OCI-LY1 (cell line): ENCODE measurements around the gene ELOVL2.

Source experiments
- H2AFZ ChIP-seq: fragments of 200-600 bp; sonication (generic), shearing (Covaris generic); 2 replicates; pipeline ENCODE4 v1.6.0; 2014; ENCODE audit warnings: antibody characterized with exemption, mild to moderate bottlenecking, low read length
- H3F3A ChIP-seq: fragments of 200-600 bp; sonication (generic), shearing (Covaris generic); 2 replicates; pipeline ENCODE4 v1.6.0; 2014; ENCODE audit warnings: mild to moderate bottlenecking, antibody characterized with exemption, low read length, moderate library complexity; ENCODE audit not compliant: insufficient read depth
- H3K27ac ChIP-seq: fragments of 200-600 bp; sonication (generic); 2 replicates; pipeline ENCODE4 v1.5.1; 2014; ENCODE audit warnings: low read length, mixed run types, mild to moderate bottlenecking, low read depth; ENCODE audit not compliant: poor library complexity, severe bottlenecking
- H3K27me3 ChIP-seq: fragments of 200-600 bp; sonication (generic); 2 replicates; pipeline ENCODE4 v1.6.0; 2014; ENCODE audit warnings: antibody characterized with exemption, mild to moderate bottlenecking, low read length, moderate library complexity; ENCODE audit not compliant: insufficient read depth
- H3K36me3 ChIP-seq: fragments of 200-600 bp; sonication (generic); 2 replicates; pipeline ENCODE4 v1.6.1; 2014; ENCODE audit warnings: mild to moderate bottlenecking, antibody characterized with exemption, low read length, moderate library complexity, mixed read lengths; ENCODE audit not compliant: insufficient read depth
- H3K4me1 ChIP-seq: fragments of 200-600 bp; sonication (generic); 2 replicates; pipeline ENCODE4 v1.5.1; 2014; ENCODE audit warnings: mild to moderate bottlenecking, low read length, moderate library complexity; ENCODE audit not compliant: insufficient read depth, severe bottlenecking
- H3K4me2 ChIP-seq: fragments of 200-600 bp; sonication (generic), shearing (Covaris generic); 2 replicates; pipeline ENCODE4 v1.6.1; 2014; ENCODE audit warnings: low read length
- H3K4me3 ChIP-seq: fragments of 200-600 bp; sonication (generic); 2 replicates; pipeline ENCODE4 v1.5.1; 2014; ENCODE audit warnings: low read length, low read depth, mild to moderate bottlenecking, mixed read lengths; ENCODE audit not compliant: poor library complexity, severe bottlenecking
- H3K79me2 ChIP-seq: fragments of 200-600 bp; shearing (Covaris generic); 2 replicates; pipeline ENCODE4 v1.6.1; 2016; ENCODE audit warnings: mixed run types, low read length, mixed read lengths; ENCODE audit not compliant: insufficient read depth
- H3K9ac ChIP-seq: fragments of 200-600 bp; sonication (generic), shearing (Covaris generic); 2 replicates; pipeline ENCODE4 v1.6.1; 2014; ENCODE audit warnings: mild to moderate bottlenecking, low read length, mixed read lengths
- H3K9me2 ChIP-seq: fragments of 200-600 bp; sonication (generic), shearing (Covaris generic); 2 replicates; pipeline ENCODE4 v1.6.1; 2014; ENCODE audit warnings: low read depth, mild to moderate bottlenecking, low read length, mixed read lengths
- H3K9me3 ChIP-seq: fragments of 200-600 bp; shearing (Covaris generic); 2 replicates; pipeline ENCODE4 v1.6.1; 2014; ENCODE audit warnings: low read length, mixed read lengths
- H4K20me1 ChIP-seq: fragments of 200-600 bp; sonication (generic), shearing (Covaris generic); 2 replicates; pipeline ENCODE4 v1.6.0; 2016; ENCODE audit warnings: mild to moderate bottlenecking, low read length; ENCODE audit not compliant: insufficient read depth
- CTCF ChIP-seq: fragments of 200-600 bp; sonication (generic), shearing (Covaris generic); IDR thresholded peaks from 2 replicates; pipeline ENCODE4 v1.5.1; 2017; ENCODE audit warnings: mild to moderate bottlenecking, antibody characterized with exemption, low read length, moderate library complexity, mixed read lengths
- EZH2 ChIP-seq: fragments of 200-600 bp; sonication (generic), shearing (Covaris generic); IDR thresholded peaks from 2 replicates; pipeline ENCODE4 v1.8.0; 2017; ENCODE audit warnings: borderline replicate concordance, mixed run types, mild to moderate bottlenecking, antibody characterized with exemption, low read length, moderate library complexity, mixed read lengths

ELOVL2 gene

GRCh38 chr6:10951675-10952282 lies 92.3 kb downstream of the ELOVL2 start:
- H3K9me2 ChIP-seq: no peaks in the 10 kb centered on the region
- H3K9ac ChIP-seq: no peak overlapping the region
- no peaks in the 10 kb centered on the region for H3F3A ChIP-seq
- H3K36me3 ChIP-seq: no peaks in the 10 kb centered on the region
- H4K20me1 ChIP-seq: no peaks in the 10 kb centered on the region
- H3K27me3 ChIP-seq: no peaks in the 10 kb centered on the region
- H2AFZ ChIP-seq: no peak overlapping the region
- H3K79me2 ChIP-seq: no peaks in the 10 kb centered on the region
- H3K27ac ChIP-seq: no peak overlapping the region
- peak; percentile 58 for TF ChIP-seq CTCF
- TF ChIP-seq EZH2: no peak
- no peak overlapping the region for H3K4me2 ChIP-seq
- no peak overlapping the region for H3K4me3 ChIP-seq
- no peaks in the 10 kb centered on the region for H3K9me3 ChIP-seq
- no peaks in the 10 kb centered on the region for H3K4me1 ChIP-seq

- no peak overlapping the region for H3K9ac ChIP-seq
These were observed 94.3 kb downstream of the ELOVL2 start for GRCh38 chr6:10949579-10950490.

GRCh38 chr6:10947966-10948365 lies 96.1 kb downstream of the ELOVL2 start:
- H3K9me2 ChIP-seq: no peaks in the 10 kb centered on the region
- no peaks in the 10 kb centered on the region for H3F3A ChIP-seq
- H3K36me3 ChIP-seq: no peaks in the 10 kb centered on the region
- H4K20me1 ChIP-seq: no peaks in the 10 kb centered on the region
- H3K4me1 ChIP-seq: no peaks in the 10 kb centered on the region
- H3K4me2 ChIP-seq: no peak overlapping the region
- no peaks in the 10 kb centered on the region for H3K27me3 ChIP-seq
- H2AFZ ChIP-seq: no peak overlapping the region
- no peak overlapping the region for H3K27ac ChIP-seq
- no peak overlapping the region for H3K9ac ChIP-seq
- H3K4me3 ChIP-seq: no peak overlapping the region
- H3K79me2 ChIP-seq: no peaks in the 10 kb centered on the region
- TF ChIP-seq EZH2: no peak
- no peak for TF ChIP-seq CTCF
- H3K9me3 ChIP-seq: no peaks in the 10 kb centered on the region

More at GRCh38 chr6:10949579-10950490, 94.3 kb downstream of the ELOVL2 start:
- H4K20me1 ChIP-seq: no peaks in the 10 kb centered on the region
- no peak overlapping the region for H3K4me2 ChIP-seq
- no peak overlapping the region for H2AFZ ChIP-seq
- H3K27ac ChIP-seq: no peak overlapping the region
- no peaks in the 10 kb centered on the region for H3K9me2 ChIP-seq
- no peaks in the 10 kb centered on the region for H3K27me3 ChIP-seq
- no peak overlapping the region for H3K4me3 ChIP-seq
- TF ChIP-seq EZH2: no peak
- H3K9me3 ChIP-seq: no peaks in the 10 kb centered on the region
- no peaks in the 10 kb centered on the region for H3K4me1 ChIP-seq
- H3F3A ChIP-seq: no peaks in the 10 kb centered on the region
- no peaks in the 10 kb centered on the region for H3K36me3 ChIP-seq
- no peaks in the 10 kb centered on the region for H3K79me2 ChIP-seq
